WTC11 (cell line): ENCODE measurements around the gene GRM3. TPM values are rescaled to one million over a fixed set of nuclear protein-coding genes. Genes with fewer than 3 reads are reported as not detected.

Source experiments
- ATAC-seq: fragments of 200-7000 bp; cut with Tn5 transposase; 2 replicates; pipeline ENCODE4 v1.10.0; 2021; ENCODE audit warnings: mild to moderate bottlenecking, moderate library complexity
- CTCF ChIA-PET: fragments of 300-600 bp; sonication (Branson Sonifier 250); formaldehyde crosslinking; loops from one replicate; lab custom pipeline; 2021; ENCODE audit warnings: antibody characterized with exemption; lab: Charles Lee
- POLR2A ChIA-PET: fragments of 350-600 bp; sonication (Branson Sonifier 250); formaldehyde crosslinking; loops from one replicate; lab custom pipeline; 2021; ENCODE audit warnings: antibody characterized with exemption; lab: Charles Lee
- DNase-seq: peaks from one replicate; pipeline ENCODE4 v3.0.0; 2021; ENCODE audit warnings: low spot score
- H3K27ac Mint-ChIP-seq: 2 replicates; pipeline ENCODE4 v1.8.0; 2021; ENCODE audit warnings: mixed read lengths
- H3K27me3 Mint-ChIP-seq: 2 replicates; pipeline ENCODE4 v1.8.0; 2021; ENCODE audit warnings: low read depth, mild to moderate bottlenecking, moderate library complexity, mixed read lengths
- H3K36me3 Mint-ChIP-seq: 2 replicates; pipeline ENCODE4 v1.8.0; 2021; ENCODE audit warnings: mixed read lengths
- H3K4me1 Mint-ChIP-seq: 2 replicates; pipeline ENCODE4 v1.8.0; 2022; ENCODE audit warnings: mixed read lengths
- H3K4me3 Mint-ChIP-seq: 2 replicates; pipeline ENCODE4 v1.8.0; 2021; ENCODE audit warnings: mild to moderate bottlenecking, moderate library complexity, mixed read lengths
- H3K9me3 Mint-ChIP-seq: 2 replicates; pipeline ENCODE4 v1.8.0; 2021; ENCODE audit warnings: mixed read lengths
- ERG ChIP-seq: fragments of 250-450 bp; sonication (Bioruptor Pico); IDR thresholded peaks from 2 replicates; pipeline ENCODE4 v1.8.0; 2021; ENCODE audit warnings: mild to moderate bottlenecking
- JUN ChIP-seq: sonication (generic); formaldehyde crosslinking; IDR thresholded peaks from 2 replicates; pipeline ENCODE4 v1.8.0; 2023; ENCODE audit warnings: mild to moderate bottlenecking, missing genetic modification reagents
- KAT7 ChIP-seq: sonication (generic); formaldehyde crosslinking; IDR thresholded peaks from 2 replicates; pipeline ENCODE4 v1.8.1; 2023; ENCODE audit warnings: missing genetic modification reagents, mild to moderate bottlenecking, borderline replicate concordance
- PRRX2 ChIP-seq: fragments of 250-450 bp; sonication (Bioruptor Pico); IDR thresholded peaks from 2 replicates; pipeline ENCODE4 v1.8.0; 2021; ENCODE audit warnings: mild to moderate bottlenecking
- RORB ChIP-seq: fragments of 250-450 bp; sonication (Bioruptor Pico); IDR thresholded peaks from 2 replicates; pipeline ENCODE4 v1.9.0; 2021; ENCODE audit warnings: mild to moderate bottlenecking
- SMAD3 ChIP-seq: sonication (generic); formaldehyde crosslinking; IDR thresholded peaks from 2 replicates; pipeline ENCODE4 v1.8.0; 2022; ENCODE audit warnings: missing genetic modification reagents, mild to moderate bottlenecking, borderline replicate concordance
- ZNF396 ChIP-seq: fragments of 250-450 bp; sonication (Bioruptor Pico); IDR thresholded peaks from 2 replicates; pipeline ENCODE4 v1.8.0; 2021; ENCODE audit warnings: mild to moderate bottlenecking, moderate library complexity, borderline replicate concordance
- ZNF416 ChIP-seq: fragments of 250-450 bp; sonication (Bioruptor Pico); IDR thresholded peaks from 2 replicates; pipeline ENCODE4 v1.9.0; 2021; ENCODE audit warnings: mild to moderate bottlenecking, inconsistent platforms
- total RNA-seq: library from RNA; stranded (reverse); gene quantifications from 3 replicates; pipeline ENCODE4 v1.2.3, GENCODE V29; 2021
- TF ChIP-seq, protein P1 (sequence below): sonication (generic); formaldehyde crosslinking; IDR thresholded peaks from 2 replicates; pipeline ENCODE4 v1.8.1; 2022; ENCODE audit warnings: low read depth, missing genetic modification reagents, borderline replicate concordance
- TF ChIP-seq, protein P2 (sequence below): sonication (generic); formaldehyde crosslinking; IDR thresholded peaks from 2 replicates; pipeline ENCODE4 v1.8.0; 2022; ENCODE audit warnings: mild to moderate bottlenecking, missing genetic modification reagents

GRM3 gene
- total RNA-seq, 1 experiment from 2014 or later = 0.94 TPM

DNA sequence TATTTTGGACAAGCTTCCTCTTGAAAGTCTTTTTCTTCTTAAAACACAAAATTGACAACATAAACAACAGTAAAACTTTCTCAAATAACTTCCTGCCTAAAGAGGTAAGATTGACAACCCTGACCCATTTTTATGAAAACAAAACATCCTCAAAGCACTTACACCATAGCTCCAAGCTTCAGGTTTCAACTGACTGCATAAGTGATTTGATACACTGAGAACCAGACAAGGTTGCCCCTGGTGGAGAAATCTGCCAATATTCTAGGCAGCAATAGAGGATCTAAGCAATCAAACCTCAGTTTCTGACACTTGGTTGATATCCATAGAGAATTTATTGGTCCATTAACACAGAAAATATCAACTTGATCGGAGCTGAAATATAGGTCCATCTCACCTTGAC is 267.9 kb downstream of the GRM3 start:
- no peak overlapping the region for H3K4me3 Mint-ChIP-seq
- POLR2A ChIA-PET = interaction anchor here (1.0 kb wide), 1 partner anchor 241 kb away, joined by 3 read pairs; the partner anchor contains the start of gene DMTF1
- TF ChIP-seq RORB (CRISPR knock-in tag) (no peak), KAT7 (no peak), PRRX2 (CRISPR knock-in tag) (no peak), ZNF416 (CRISPR knock-in tag) (no peak), JUN (CRISPR knock-in tag) (no peak), SMAD3 (no peak), ZNF396 (CRISPR knock-in tag) (no peak)
- TF ChIP-seq, protein P1, sequence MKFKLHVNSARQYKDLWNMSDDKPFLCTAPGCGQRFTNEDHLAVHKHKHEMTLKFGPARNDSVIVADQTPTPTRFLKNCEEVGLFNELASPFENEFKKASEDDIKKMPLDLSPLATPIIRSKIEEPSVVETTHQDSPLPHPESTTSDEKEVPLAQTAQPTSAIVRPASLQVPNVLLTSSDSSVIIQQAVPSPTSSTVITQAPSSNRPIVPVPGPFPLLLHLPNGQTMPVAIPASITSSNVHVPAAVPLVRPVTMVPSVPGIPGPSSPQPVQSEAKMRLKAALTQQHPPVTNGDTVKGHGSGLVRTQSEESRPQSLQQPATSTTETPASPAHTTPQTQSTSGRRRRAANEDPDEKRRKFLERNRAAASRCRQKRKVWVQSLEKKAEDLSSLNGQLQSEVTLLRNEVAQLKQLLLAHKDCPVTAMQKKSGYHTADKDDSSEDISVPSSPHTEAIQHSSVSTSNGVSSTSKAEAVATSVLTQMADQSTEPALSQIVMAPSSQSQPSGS (CRISPR knock-in tag) = no peak
- TF ChIP-seq, protein P2, sequence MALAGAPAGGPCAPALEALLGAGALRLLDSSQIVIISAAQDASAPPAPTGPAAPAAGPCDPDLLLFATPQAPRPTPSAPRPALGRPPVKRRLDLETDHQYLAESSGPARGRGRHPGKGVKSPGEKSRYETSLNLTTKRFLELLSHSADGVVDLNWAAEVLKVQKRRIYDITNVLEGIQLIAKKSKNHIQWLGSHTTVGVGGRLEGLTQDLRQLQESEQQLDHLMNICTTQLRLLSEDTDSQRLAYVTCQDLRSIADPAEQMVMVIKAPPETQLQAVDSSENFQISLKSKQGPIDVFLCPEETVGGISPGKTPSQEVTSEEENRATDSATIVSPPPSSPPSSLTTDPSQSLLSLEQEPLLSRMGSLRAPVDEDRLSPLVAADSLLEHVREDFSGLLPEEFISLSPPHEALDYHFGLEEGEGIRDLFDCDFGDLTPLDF (CRISPR knock-in tag) = no peak
- no peaks in the 10 kb centered on the region for H3K27me3 Mint-ChIP-seq
- H3K27ac Mint-ChIP-seq = no peak overlapping the region
- ATAC-seq (peak; percentile 44; the same call in 1 of the 2 replicates), DNase-seq (no peak)
- H3K4me1 Mint-ChIP-seq = no peaks in the 10 kb centered on the region
- CTCF ChIA-PET = interaction anchor here (0.6 to 1.6 kb wide), 6 partner anchors 11 to 244 kb away, joined by 3 to 7 read pairs (median 4); partner anchors contain the start of gene ELAPOR2
- H3K36me3 Mint-ChIP-seq = peaks cover 26% of the 10 kb centered on the region
- no peaks in the 10 kb centered on the region for H3K9me3 Mint-ChIP-seq

- no peak overlapping the region for H3K27ac Mint-ChIP-seq
- H3K4me1 Mint-ChIP-seq = peaks cover 11% of the 10 kb centered on the region
- H3K4me3 Mint-ChIP-seq = no peak overlapping the region
- CTCF ChIA-PET = no interaction called here
- POLR2A ChIA-PET = no interaction called here
- no peak for ATAC-seq
- peaks cover 14% of the 10 kb centered on the region for H3K27me3 Mint-ChIP-seq
- peaks cover 30% of the 10 kb centered on the region for H3K36me3 Mint-ChIP-seq
- no peak for DNase-seq
- no peak for TF ChIP-seq ERG
- H3K9me3 Mint-ChIP-seq = no peaks in the 10 kb centered on the region
These were observed 270.0 kb downstream of the GRM3 start for GRCh38 chr7:86913709-86914108.
